K562 (cell line): Measurements from ENCODE around the gene MMP24. TPM values are rescaled to one million over a fixed set of nuclear protein-coding genes. Genes with fewer than 3 reads are reported as not detected.
A peak's percentile ranks its signal among the peaks of the same experiment; 100 is the strongest.

ENCODE experiments used
- ETV5 ChIP-seq: sonication (generic); formaldehyde crosslinking; IDR thresholded peaks from 2 replicates; pipeline ENCODE4 v1.4.0; 2020; ENCODE audit warnings: low read depth, mild to moderate bottlenecking, missing genetic modification reagents
- ZBTB40 ChIP-seq, 2 experiments: fragments of 450-650 bp in 1 of 2; sonication (generic) in 1 of 2; formaldehyde crosslinking in 1 of 2; IDR thresholded peaks; 2 replicates each; pipeline versions ENCODE4 v1.7.1 to v1.9.0; 2016 to 2022; ENCODE audit warnings: inconsistent platforms in 1 of 2, mild to moderate bottlenecking in 1 of 2, missing genetic modification reagents in 1 of 2
- ZNF263 ChIP-seq: sonication (generic); formaldehyde crosslinking; IDR thresholded peaks from 2 replicates; pipeline ENCODE4 v1.8.0; 2022; ENCODE audit warnings: mild to moderate bottlenecking, missing genetic modification reagents, borderline replicate concordance
- polyA plus RNA-seq, 8 experiments: library from polyadenylated mRNA; depleted of rRNA in 4 of 8; stranded (reverse) in 5 of 8; unstranded in 3 of 8; fragments of >200 nt; fragmentation: Nextera tagmentation in 2 of 8; fragmentation: Illumina TruSeq in 1 of 8; extraction: Ambion mirVana in 2 of 8; extraction: Trizol in 1 of 8; gene quantifications; 2 replicates each; pipeline versions ENCODE4 v1.2.1 to v1.2.3, GENCODE V29; 2011 to 2014; ENCODE audit warnings: inconsistent platforms in 1 of 8, missing spikeins in 1 of 8
- total RNA-seq, 7 experiments: library from RNA; depleted of rRNA in 6 of 7; stranded (reverse); fragments of >200 nt in 6 of 7; fragmentation: Illumina TruSeq in 2 of 7; extraction: Trizol in 2 of 7; gene quantifications; 2 replicates each; pipeline versions ENCODE4 v1.2.1 to v1.2.3, GENCODE V29; 2011 to 2021; ENCODE audit warnings: low replicate concordance in 1 of 7

The MMP24 gene
- total and polyA plus RNA-seq, 9 of the 15 experiments (the other 6 are each of a cell fraction or from before 2014, with no cell fraction given), result 0.03 to 0.07 (median 0.03) TPM; not detected in 6

GRCh38 chr20:35277531-35278395, 51.3 kb downstream of the MMP24 start, which contains the start of gene MMP24OS (continued):
- peak; percentile 34; the same call in 1 of the 2 replicates for TF ChIP-seq ZBTB40 (IDR thresholded peaks at IDR 0.05)
- no peak for TF ChIP-seq ZBTB40 (CRISPR knock-in tag; IDR thresholded peaks at IDR 0.05)
- 0 out of 2 replicates have a peak, but pooled peaks have one; percentile 32 for TF ChIP-seq ZNF263 (CRISPR knock-in tag)
- TF ChIP-seq ETV5 (CRISPR knock-in tag), result peak; percentile 24; the same call in 1 of the 2 replicates
